ENCODE measurements around the gene EXOC6.

EXOC6 gene, protein sequence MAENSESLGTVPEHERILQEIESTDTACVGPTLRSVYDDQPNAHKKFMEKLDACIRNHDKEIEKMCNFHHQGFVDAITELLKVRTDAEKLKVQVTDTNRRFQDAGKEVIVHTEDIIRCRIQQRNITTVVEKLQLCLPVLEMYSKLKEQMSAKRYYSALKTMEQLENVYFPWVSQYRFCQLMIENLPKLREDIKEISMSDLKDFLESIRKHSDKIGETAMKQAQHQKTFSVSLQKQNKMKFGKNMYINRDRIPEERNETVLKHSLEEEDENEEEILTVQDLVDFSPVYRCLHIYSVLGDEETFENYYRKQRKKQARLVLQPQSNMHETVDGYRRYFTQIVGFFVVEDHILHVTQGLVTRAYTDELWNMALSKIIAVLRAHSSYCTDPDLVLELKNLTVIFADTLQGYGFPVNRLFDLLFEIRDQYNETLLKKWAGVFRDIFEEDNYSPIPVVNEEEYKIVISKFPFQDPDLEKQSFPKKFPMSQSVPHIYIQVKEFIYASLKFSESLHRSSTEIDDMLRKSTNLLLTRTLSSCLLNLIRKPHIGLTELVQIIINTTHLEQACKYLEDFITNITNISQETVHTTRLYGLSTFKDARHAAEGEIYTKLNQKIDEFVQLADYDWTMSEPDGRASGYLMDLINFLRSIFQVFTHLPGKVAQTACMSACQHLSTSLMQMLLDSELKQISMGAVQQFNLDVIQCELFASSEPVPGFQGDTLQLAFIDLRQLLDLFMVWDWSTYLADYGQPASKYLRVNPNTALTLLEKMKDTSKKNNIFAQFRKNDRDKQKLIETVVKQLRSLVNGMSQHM

DNA sequence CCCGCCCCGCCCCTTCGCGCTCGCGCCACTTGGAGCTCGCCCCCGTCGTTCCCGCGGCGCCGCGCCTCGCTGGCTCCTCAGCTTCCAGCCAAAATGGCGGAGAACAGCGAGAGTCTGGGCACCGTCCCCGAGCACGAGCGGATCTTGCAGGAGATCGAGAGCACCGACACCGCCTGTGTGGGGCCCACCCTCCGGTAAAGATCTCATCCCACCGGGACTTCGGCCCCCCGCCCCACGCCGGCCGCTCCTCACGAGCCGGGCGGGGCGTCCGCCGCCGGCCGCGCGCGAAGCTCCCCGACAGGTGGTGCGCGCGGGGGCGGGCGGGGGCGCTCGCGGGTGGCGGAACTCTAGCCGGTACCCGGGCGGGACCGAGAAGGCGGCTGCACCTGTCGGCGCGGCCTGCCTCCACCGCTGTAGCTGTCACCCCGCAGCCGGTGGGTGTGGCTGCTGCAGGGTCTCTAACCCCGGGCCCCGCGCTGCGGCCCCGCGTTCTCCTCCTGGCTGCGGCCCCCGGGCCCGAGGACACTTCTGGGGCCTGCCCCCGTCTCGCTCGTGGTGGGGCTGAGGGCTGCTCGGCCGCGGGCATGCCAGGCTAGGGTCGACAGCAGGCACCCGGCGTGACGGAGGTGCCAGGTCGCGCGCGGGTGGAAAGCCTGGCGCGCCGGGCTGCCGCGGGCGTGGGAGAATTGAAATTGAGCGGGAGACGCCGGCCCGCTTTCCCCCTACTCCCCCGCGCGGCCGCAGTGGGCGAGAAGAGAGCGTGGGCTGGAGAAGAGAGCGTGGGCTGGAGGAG, at the start of gene EXOC6:
Gene EXOC6, plus strand, starts transcription at position 80 of the 793 bp plus-strand sequence. Its CDS starts 14 bp downstream, at position 94.
- DNase-seq (ENCODE audit: low read depth in 2 of 2): peak; percentile 32 to 43

DNA sequence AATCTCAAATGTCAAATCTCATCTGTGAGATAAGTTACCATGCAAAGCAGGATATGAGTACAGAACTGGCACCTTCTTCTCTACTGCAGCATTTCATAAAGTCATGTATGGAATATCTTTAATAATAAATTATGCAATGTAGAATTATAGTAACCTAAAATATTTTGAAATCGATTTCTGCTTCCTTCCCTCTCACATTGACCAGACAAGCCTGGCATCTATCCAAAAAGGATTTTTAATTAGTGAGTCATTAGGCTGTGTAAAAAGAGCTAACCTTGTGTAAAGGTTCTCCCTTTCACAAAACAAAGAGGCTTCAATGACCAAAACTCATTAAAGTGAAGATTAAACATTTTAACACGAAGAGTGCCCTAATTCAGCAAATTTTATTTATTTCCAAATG, 48.8 kb upstream of the EXOC6 start:
- DNase-seq (ENCODE audit: low read depth in 2 of 2): no peak

DNA sequence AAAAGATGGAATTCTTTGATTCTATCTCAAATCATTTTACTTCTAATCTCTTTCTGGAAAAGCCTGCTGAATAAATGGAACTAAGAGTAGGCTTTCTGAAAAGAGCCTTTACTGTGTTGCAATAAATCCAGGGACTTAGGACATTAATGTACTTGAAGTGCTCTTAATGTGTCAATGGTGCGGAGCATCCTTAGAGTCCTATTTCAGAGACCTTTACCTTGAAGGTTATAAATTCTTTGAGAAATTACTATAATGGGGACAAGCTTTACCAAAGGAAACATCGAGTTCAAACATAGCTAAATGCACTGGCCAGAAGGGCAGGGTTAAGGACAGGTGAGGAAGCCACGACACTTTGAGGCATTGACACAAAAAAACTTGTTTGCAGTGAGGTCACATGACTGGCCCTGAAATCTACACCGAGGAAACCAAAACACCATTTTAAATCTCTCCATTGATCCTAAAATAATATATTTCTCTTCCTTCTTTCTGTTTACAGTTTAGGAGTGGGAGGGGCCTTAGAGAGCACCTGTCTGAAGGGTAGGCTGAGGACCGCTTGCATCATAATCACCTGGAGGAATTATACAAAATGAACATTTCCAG, 48.1 kb upstream of the EXOC6 start:
- DNase-seq (ENCODE audit: low read depth in 2 of 2): no peak

DNA sequence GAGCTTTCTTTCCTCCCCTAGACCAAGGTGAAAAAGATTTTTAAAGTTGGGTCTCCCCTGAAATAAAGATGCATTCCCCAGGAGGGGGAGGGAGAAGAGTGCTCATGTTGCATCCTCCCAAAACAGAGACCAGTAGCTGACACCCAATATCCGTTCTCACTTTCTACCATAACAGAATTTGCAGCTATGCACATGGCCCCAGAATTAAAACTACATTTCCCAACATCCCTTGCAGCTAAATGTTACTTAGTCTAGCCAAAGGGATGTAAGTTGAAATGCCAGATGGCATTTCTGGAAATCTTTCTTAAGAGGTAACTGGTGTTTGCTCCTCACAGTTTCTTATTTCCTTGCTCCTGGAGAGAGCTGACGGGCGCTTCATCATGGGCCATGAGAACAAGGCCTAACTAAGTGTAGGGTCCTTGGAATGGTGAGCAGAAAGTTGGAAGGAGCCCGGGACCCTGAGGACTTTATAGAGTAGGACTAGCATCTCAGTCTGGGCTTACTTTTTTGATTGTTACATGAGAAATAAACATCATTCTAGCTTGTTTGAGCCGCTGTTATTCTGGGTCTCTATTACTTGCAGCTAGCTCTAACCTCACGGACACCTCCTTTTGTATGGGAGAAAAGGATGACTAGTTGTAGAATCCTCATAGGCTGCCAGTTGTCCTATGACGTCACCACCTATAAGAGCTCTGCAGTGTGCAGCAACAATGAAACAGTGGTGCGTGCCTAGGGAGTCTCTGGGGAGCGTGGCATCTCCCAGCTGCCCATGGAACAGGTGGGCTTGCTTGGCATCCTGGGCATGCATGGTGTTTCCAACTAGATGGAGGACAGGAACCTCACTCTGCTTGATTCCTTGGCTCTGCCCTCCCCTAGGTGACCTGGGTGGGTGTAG, 46.1 kb upstream of the EXOC6 start:
- no peak for DNase-seq (ENCODE audit: low read depth in 2 of 2)

DNA sequence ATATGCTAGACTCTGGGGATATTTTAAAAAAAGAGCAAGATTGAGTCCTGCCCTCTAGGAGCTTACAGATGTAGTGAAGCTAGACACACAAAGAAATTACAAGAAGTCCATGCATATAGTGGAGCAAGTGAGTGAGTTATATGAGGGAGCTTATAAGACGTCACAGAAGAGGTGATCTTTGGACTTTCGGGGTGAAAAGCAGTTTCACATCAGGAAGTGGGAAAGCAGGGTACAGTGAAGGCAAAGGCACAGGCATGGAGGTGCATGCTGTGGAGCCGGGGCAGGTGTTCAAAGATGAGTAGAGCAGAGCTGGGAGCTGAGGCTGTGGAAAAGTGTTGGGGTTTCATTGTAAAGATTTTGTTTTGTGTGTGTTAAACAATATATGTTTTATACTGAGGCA, 38.5 kb upstream of the EXOC6 start:
- no peak for DNase-seq (ENCODE audit: low read depth in 2 of 2)

DNA sequence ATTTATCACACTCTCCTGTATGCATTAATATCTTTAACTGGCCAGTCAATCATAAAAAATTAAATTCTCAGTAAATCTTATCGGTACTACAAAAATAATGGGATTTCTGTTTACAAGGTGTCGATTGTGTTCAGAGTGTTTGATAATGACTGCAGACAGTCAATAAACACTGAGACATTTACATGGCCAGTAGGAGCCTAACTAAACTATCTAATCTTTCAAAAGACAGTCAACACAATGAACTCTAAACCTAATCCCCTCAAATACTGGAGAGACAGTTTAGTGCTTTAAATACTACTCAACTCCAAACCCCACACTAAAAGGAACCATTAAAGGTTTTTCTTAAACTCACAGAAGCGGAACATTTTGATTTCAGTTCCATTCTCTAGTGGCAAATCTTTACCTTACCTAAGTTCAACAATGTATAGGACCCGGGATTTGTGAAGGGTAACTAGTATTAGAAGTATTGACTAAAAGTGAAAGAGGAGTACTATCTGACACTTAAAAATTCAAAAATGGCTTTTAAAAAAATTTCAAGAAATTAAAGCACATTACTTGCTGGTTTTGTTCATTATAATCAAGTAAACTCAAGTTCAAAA, 37.3 kb upstream of the EXOC6 start:
- no peak for DNase-seq (ENCODE audit: low read depth in 2 of 2)

DNA sequence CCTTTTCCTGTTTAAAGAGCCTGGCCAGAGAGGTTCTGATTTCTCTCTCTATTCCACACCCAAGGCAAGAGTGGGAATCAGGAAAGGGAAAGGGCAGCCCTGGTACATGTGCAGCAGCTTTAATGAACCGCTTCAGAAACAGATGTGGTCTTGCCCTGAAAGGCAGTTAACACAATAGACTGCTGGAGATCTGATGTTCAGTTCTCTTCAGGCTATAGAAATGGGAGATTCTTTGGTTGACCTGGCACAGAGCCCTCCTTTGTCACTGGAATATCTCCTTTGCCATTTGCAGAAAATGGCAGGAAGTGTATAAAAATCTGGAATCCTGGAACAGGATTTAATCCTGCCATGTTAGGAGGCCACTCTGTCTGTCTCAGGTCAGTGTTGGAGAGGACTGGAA, 36.3 kb upstream of the EXOC6 start:
- no peak for DNase-seq (ENCODE audit: low read depth in 2 of 2)

DNA sequence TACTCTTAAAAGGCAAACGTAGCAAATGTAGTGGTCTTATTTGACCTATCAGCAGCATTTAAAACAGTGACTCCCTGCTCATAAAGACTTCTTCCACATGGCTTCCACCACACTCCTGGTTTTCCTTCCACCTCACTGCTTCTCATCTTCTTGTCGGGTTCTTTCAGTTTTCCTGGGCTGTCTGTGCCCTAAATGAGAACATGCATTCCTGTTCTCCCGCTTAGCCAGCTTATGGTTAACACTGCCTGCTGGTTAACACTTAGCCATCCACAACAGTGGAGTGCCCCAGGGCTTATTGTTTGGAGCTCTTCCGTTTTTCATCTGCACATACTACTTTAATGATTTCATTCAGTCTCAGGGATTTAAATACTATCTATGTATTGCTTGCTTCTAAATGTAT, 34.3 kb upstream of the EXOC6 start:
- no peak for DNase-seq (ENCODE audit: low read depth in 2 of 2)

DNA sequence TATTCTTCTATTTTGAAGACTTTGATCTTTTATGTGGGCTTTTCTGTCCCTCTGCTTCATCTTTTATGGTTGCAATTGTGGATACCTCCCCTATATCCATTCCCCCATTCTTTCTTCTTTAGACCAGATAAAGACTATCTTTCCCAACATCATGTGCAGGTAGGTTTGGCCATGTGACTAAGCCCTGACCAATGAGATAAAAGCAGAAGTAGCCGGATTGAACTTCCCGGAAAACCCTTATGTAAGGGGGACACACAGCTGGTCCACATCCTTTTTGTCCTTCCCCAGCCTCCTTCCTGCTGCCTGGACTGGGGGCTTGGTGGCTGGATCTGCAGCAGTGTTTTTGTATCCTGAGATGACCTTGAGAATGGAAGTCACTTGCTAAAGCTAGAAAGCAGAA, 33.5 kb upstream of the EXOC6 start:
- no peak for DNase-seq (ENCODE audit: low read depth in 2 of 2)

DNA sequence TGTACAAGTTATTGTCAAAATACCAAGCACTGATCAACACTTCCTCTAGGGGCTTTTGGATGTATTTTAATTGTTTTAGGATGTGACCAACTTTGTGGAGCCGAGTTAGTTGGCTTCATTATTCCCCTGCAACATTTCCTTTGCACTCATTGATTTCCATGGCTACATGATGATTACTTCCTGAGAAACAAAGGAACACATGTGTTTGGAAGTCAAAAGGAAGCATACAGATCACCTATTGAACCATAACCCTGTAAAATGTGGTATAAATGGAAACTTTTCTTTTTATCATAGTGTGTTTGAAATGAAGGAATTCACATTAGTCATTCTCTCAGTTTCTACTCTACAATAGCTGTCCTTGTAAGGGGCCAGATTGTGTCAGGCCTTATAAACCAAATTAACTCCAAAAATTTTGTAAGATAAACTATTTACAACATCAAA, 32.2 kb upstream of the EXOC6 start:
- DNase-seq (ENCODE audit: low read depth in 2 of 2): no peak

DNA sequence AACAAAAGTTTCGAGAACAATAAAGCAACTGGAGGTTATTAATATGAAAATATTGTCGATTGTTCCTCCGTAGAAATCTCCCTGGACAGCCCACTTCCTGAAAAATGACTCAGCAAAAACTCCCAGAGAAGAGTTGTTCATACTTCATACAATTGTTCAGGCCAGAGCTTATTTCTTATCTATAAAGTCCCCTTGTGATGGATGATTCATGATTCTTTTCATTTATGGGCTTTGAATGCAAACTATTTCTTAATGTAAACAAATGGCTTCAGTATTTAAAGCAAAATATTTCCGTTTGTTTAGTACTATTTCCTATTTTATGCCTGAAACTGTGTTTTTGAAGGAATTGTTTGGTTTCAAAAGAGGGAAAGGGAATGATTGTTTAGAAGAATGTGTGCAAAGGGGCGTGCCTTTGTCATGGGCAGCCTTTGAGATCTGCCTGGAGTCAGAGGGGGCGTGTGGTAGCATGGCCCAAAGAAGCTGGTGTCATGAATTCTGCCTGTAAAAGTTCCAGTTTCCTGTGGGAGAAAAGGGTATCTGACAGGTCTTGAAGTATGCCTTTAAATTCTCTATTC, 26.2 kb upstream of the EXOC6 start:
- DNase-seq (ENCODE audit: low read depth in 2 of 2): peak; percentile 50 to 51

DNA sequence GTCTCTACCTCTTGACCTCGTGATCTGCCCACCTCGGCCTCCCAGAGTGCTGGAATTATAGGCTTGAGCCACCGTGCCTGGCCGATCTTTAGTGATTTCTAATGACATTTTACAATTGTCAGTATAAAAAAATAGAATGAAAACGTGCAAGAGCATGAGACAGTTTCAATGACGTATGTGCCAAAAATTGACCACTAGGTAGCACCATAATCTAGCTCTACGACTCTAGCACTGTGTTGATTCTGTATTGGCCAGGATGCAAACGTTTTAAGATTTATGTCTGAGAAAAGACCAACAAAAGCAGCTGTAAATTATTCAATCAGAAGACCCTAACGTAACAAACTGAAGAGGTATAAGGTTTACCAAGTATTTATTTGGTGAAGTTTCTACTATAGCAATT, 25.4 kb upstream of the EXOC6 start:
- no peak for DNase-seq (ENCODE audit: low read depth in 2 of 2)

DNA sequence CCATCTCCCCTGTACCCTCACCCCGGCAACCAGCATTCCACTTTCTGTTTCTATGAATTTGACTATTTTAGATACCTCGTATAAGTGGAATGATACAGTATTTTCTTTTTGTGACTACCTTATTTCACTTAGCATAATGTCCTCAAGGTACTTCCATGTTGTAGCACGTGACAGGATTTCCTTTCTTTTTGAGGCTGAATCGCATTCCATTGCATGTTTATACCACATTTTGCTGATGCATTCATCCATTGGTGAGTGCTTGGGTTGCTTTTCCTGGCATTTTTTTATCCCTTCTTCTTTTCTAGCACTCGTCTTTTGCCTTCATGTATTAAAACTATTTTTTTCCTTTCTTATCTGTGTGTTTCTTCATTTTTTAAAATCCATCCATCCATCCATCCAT, 22.3 kb upstream of the EXOC6 start:
- DNase-seq (ENCODE audit: low read depth in 2 of 2): no peak

DNA sequence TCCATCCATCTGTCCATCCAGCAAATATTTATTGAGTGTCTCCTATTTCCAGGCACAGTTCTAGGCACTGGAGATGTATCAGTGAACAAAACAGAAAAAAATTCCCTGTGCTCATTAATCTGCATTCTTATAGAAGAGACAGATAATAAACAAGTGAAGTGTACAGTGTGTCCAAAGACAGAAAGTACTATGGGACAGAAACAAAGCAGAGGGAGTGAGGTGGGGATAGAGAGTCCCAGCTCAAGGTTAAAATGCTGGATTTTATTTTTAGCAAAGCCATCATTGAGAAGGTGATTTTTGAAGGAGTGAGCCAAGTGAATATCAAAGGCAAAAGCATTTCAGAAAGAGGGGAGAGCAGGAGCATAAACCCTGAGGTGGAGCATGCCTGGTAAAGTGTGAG, 21.8 kb upstream of the EXOC6 start:
- no peak for DNase-seq (ENCODE audit: low read depth in 2 of 2)

DNA sequence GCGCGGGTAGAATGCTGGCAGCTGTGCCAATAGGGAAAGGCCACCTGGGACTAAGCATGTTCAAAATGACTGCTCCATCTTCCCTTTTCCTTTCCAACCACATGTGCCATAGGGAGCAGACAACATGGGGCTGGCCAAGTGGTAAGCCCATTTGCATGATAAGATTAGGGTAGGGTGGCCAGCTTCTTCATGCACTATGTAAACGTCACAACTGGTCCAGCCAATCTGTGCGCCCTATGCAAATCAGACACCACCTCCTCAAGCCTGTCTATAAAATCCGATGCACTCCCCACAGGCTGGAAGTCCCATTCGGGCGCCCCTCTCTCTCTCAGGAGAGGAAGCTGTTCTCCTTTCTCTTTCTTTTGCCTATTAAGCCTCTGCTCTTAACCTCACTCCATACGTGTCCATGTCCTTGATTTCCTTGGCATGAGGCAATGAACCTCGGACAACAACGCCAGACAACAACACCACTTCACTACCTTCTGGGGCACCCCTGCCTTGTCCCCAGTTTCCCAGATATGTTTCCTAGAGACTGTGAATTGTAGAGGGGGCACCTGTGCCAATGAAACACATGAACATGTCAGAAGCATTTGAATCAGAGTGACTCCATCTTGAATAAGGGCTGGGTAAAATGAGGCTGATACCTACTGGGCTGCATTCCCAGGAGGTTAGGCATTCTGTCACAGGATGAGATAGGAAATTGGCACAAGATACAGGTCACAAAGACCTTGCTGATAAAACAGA, 19.1 kb upstream of the EXOC6 start:
- DNase-seq (ENCODE audit: low read depth in 2 of 2): no peak

DNA sequence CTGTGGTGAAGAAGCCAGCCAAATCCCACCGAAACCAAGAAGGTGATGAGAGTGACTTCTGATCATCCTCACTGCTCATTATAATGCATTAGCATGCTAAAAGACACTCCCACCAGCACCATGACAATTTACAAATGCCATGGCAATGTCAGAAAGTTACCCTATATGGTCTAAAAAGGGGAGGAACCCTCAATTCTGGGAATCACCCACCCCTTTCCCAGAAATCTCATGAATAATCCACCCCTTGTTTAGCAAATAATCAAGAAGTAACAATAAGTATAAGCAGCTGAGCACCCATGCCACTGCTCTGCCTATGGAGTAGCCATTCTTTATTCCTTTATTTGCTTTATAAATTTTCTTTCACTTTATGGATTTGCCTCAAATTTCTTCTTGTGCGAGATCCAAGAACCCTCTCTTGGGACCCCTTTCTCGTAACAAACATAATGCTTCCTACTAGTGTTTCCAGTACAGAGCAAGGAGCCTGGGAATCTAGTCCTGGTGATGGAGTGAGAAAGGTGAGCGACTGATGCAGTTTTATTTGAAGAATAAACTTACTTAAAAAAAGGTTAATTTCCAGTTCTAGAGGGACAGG, 18.4 kb upstream of the EXOC6 start:
- no peak for DNase-seq (ENCODE audit: low read depth in 2 of 2)

DNA sequence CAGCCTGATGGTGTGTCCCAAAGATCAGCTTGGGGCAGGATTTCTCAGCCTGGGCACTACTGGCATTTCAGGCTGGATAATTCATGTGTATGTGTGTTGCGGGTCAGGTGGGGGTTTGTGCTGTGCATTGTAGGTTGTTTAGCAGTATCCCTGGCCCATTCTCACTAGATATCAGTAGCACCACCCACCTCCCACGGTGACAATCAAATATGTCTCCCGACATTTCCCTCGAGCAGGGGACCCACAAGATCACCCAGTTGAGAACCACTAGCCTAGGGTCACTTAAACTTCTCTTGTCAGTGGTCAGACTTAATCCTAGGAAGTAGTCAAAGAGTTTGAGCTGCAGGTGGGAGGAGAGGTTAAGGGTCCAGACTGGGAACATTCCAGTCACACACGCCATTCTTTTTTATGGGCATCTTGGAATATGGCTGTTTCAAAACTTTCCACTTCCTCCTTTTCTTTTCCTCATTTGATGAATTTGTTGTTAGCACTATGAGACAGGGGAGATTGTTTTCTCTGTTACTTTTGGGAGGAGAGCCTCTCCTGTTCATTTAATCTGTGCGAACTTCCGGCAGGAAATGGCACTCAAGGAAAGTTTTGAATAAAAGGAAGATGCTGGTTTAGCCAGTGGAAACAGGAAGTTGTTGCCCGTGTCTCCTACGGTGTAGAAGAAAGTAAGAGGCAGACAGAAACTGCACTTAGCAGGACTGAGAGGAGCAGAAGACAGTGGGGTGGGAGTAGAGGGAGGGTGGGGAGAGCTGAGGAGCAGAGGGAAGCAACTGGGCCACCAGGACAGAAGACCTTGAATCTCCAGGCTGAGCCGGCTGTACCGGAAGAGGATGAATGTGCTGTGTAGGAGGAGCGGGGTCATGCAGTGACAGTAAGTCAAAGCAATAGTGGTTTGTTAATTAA, 17.6 kb upstream of the EXOC6 start:
- DNase-seq (ENCODE audit: low read depth in 2 of 2): no peak

DNA sequence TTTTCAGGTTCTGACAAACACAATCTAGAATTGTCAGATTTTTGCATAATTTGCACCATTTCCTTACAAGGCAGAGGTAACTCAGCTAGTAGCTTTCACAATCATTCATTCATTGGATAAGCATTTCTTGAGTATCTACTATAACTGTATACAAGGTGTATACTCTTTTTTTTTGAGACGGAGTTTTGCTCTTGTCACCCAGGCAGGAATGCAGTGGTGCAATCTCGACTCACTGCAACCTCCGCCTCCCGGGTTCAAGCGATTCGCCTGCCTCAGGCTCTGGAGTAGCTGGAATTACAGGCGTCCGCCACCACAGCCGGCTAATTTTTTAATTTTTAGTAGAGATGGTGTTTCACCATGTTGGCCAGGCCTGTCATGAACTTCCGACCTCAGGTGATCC, 16.2 kb upstream of the EXOC6 start:
- no peak for DNase-seq (ENCODE audit: low read depth in 2 of 2)

Data from fibroblast of skin of left quadriceps (primary cell).